Cardiac septum (tissue), 1 donor: Measurements from ENCODE around the gene SKA1. TPM values are rescaled to one million over a fixed set of nuclear protein-coding genes. Genes with fewer than 3 reads are reported as not detected.
"Not testable (repeated sequence)": the region's sequence is repeated elsewhere in the genome, so short reads cannot be mapped to it uniquely, and the experiment has no call there.

Source experiments
- DNase-seq: peaks from one replicate; pipeline ENCODE4 v3.0.0-alpha.2; 2020; ENCODE audit warnings: low spot score
- intact Hi-C: fragments of 100-400 bp; cut with DNase I; formaldehyde crosslinking; loops from one replicate; pipeline ENCODE4 v1.14.0; 2022
- total RNA-seq: library from RNA; stranded (reverse); fragmentation: NEBNext Ultra II Directional; extraction: Animal tissue kit (Norgen Biotek cat#: 25700); gene quantifications from one replicate; pipeline ENCODE4 v1.2.1, GENCODE V29; 2021
- donor health status: DM: no; HTN: no; CAD: no.

Gene SKA1
- total RNA-seq, 1 donor from 2014 or later, result 0.13 TPM

GRCh38 chr18:50424877-50425690 lies 50.2 kb downstream of the SKA1 start:
- no peak for DNase-seq

DNA sequence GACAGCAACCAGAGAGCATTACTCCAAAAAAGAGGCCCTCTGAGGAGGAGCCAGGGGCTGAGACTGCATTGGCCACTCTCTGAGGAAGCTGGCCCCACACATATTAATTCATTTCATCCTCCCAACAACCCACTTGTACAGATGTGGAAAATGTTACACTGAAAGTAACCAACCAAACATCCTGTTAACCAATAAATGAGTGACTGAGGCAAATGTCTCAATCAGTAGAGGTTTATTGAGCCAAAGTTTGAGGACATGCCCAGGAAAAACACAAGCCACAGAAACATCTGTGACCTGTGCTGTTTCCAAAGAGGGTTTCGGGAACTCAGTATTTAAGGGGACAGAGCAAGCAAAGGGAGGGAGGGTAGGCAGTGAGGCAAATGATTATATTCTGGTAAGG lies 53.0 kb downstream of the SKA1 start:
- DNase-seq, result no peak
- intact Hi-C loops, result loop anchor here (5.0 kb wide), 2 partner anchors 146 to 211 kb away; partner anchors contain the start of gene MBD1

More at GRCh38 chr18:50424877-50425690, 50.2 kb downstream of the SKA1 start:
- intact Hi-C loops, result loop anchor here (5.0 kb wide), 2 partner anchors 143 to 208 kb away; partner anchors contain the start of gene MBD1

- no peak for DNase-seq
- intact Hi-C loops, result loop anchor here (5.0 kb wide), 2 partner anchors 146 to 211 kb away; partner anchors contain the start of gene MBD1
These were observed 53.8 kb downstream of the SKA1 start for GRCh38 chr18:50428531-50429206.

DNA sequence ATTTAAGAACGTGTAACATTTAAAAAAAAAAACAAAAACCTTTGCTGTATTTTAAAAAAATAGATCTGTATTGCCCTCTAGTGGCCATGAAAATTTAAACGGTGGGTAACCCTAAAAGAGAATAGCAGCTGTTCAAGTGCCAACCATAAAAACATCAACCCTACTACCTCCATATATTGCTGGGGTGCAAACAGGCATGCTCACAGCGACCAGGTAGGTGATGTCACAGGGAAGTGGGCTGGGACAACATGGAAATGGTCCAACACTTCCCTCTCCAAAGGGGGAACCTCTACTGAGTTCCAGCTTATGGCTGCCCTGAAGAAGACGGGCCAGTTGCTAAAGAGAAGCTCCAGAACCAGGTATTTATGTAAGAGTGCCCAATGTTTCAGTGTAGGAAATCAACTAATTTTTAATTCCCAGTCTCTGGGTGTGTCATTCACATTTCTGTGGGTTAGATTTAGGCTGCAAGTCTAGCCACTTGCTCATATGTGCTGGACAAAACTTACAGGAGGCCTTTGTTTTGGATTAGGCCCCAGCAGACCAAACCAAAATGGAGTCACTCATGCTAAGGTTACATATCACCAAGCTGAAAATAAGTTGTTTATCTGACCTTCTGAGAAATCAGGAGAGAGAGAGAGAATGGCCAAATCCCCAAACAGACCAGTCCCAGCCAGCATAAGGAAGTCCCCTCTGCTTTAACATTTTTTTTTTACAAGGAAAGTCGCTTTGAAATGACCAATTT lies 54.5 kb downstream of the SKA1 start:
- intact Hi-C loops, result loop anchor here (5.0 kb wide), 2 partner anchors 147 to 212 kb away; partner anchors contain the start of gene MBD1
- DNase-seq, result no peak

- intact Hi-C loops, result no loop called here
- no peak for DNase-seq
These were observed 58.1 kb downstream of the SKA1 start for GRCh38 chr18:50432915-50433314.

DNA sequence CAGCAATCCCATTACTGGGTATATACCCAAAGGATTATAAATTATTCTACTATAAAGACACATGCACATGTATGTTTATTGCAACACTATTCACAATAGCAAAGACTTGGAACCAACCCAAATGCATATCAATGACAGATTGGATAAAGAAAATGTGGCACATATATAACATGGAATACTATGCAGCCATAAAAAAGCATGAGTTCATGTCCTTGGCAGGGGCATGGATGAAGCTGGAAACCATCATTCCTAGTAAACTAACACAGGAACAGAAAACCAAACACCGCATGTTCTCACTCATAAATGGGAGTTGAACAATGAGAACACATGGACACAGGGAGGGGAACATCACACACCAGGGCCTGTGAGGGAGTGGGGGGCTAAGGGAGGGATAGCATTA lies 61.9 kb downstream of the SKA1 start:
- intact Hi-C loops, DNase-seq: not testable (repeated sequence)

GRCh38 chr18:50439460-50440015 lies 64.7 kb downstream of the SKA1 start:
- DNase-seq, result no peak
- intact Hi-C loops, result no loop called here

DNA sequence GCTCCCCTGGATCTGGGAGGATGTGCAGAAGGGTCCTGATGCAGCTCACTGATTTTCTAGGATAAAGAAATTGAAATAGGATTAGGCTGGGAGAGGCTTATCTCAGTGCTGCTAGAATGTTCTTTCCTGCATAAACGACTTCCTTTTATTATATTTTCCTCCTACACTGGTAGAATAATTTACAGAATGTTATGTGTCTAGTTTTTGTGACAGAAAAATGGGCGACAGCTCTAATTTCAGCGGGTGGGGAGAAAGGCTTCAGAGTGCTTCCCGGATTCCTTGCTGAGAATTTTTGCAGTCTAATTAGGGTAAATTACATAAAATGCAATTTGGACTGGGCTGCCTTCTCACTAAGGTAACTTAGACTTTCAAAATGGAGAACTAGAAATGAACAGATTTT lies 66.2 kb downstream of the SKA1 start:
- no peak for DNase-seq
- intact Hi-C loops, result no loop called here

- DNase-seq, result no peak
- intact Hi-C loops, result no loop called here
These were observed 66.7 kb downstream of the SKA1 start for GRCh38 chr18:50441501-50441900.

Other genes starting within 250 kb of the SKA1 start
- gene MYO5B, start 179.9 kb upstream of the SKA1 start, total RNA-seq, result 5.2 TPM
- 0.48 TPM for gene CFAP53, start 108.6 kb upstream of the SKA1 start, total RNA-seq
- gene MBD1, start 93.5 kb upstream of the SKA1 start, total RNA-seq, result 54.4 TPM
- gene CXXC1, start 87.4 kb upstream of the SKA1 start, total RNA-seq, result 33.5 TPM
- 38.2 TPM for gene MAPK4, start 185.0 kb downstream of the SKA1 start, total RNA-seq